ENCODE data around the gene NMNAT3. TPM values are rescaled to one million over a fixed set of nuclear protein-coding genes. Genes with fewer than 3 reads are reported as not detected.

NMNAT3 gene
- total RNA-seq, result 10 to 100 TPM in 1 of 2 donors, 1 to 10 TPM in 1; 3.0 to 14.1 TPM

DNA sequence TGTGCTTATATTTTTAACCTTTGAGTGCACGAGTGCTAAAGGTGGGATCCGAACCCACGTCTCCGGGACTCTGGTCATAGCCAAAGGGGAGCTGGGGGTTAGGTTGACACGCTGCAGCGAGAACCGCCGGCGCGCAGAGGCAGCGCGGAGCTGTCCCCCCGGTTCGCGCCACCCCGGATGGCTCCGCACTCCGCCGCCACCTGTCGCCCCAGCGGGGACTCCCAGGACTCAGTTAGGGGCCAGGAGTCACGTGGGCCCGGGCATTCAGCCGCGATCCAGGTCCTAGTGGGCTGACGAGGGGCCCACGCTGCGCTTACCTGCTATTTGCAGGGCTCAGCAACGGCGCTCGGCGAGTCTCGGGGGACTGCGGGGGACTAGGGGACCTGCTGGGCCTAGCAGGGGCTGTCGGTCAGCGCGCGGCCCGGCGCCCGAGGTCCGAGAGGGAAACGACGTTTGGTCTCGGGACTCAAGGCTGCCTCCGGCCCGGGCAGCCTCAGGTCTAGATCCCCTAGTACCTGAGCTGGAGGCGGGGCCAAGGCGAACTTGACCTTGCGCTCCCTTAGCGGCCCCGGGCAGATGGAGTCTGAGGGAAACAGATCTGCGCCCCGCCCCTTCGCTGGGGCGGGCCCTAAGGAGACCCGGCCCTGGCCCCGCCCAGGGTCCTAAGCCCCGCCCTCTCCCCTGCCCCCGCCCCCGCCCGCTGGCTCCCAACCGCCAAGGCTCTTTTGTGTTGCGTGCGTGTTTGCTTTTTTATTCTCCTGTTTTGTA is at the start of gene NMNAT3:
Gene NMNAT3, minus strand, starts transcription at position 585 of the 768 bp plus-strand sequence. CDS start 50,248 bp downstream, outside the sequence.
- TF ChIP-seq, protein P1, sequence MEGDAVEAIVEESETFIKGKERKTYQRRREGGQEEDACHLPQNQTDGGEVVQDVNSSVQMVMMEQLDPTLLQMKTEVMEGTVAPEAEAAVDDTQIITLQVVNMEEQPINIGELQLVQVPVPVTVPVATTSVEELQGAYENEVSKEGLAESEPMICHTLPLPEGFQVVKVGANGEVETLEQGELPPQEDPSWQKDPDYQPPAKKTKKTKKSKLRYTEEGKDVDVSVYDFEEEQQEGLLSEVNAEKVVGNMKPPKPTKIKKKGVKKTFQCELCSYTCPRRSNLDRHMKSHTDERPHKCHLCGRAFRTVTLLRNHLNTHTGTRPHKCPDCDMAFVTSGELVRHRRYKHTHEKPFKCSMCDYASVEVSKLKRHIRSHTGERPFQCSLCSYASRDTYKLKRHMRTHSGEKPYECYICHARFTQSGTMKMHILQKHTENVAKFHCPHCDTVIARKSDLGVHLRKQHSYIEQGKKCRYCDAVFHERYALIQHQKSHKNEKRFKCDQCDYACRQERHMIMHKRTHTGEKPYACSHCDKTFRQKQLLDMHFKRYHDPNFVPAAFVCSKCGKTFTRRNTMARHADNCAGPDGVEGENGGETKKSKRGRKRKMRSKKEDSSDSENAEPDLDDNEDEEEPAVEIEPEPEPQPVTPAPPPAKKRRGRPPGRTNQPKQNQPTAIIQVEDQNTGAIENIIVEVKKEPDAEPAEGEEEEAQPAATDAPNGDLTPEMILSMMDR (IDR thresholded peaks at IDR 0.05), result no peak
- Histone ChIP-seq H3K4me1 (ENCODE audit: control insufficient read depth in 1 of 2, low read depth in 2 of 2) (peaks cover 5 to 11% of the 10 kb centered on the region in 2 donors), H3K27me3 (replicated peaks; ENCODE audit: insufficient read depth) (no peaks in the 10 kb centered on the region), H3K36me3 (no peaks in the 10 kb centered on the region), H3K9me3 (no peaks in the 10 kb centered on the region), H3K27ac (no peak within 1 kb of the TSS), H3K4me3 (peak within 1 kb of the TSS; percentile 95)
- peak; percentile 75 for ATAC-seq (ENCODE audit: insufficient number of reproducible peaks, low FRiP score, low read depth)
- peak; percentile 22 for DNase-seq (ENCODE audit: low spot score)

DNA sequence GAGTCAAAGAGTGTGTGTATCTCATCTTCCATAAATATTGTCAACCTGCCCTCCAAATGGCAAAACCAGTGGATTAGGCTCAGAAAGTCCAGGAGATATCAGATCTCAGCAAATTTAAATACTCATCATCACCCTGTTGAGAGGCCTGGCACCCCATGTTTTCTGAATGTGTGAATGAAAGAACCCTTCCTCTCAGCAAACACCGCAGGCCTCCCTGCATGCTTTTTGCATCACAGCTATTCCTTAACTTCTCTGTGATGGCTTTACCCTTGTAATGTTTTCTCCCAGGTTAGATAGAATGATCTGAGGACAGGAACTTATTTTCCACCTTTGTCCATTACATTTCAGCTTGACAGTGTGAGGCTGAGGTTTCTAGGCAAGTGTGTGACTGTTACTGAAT is 43.6 kb upstream of the NMNAT3 start:
- Histone ChIP-seq H3K9me3 (no peaks in the 10 kb centered on the region), H3K27ac (no peak overlapping the region), H3K36me3 (no peaks in the 10 kb centered on the region), H3K4me1 (ENCODE audit: control insufficient read depth in 1 of 2, low read depth in 2 of 2) (no peaks in the 10 kb centered on the region), H3K4me3 (no peak overlapping the region), H3K27me3 (replicated peaks; ENCODE audit: insufficient read depth) (no peaks in the 10 kb centered on the region)
- ATAC-seq (ENCODE audit: insufficient number of reproducible peaks, low FRiP score, low read depth), result no peak
- no peak for DNase-seq (ENCODE audit: low spot score)
- TF ChIP-seq, protein P1 (IDR thresholded peaks at IDR 0.05), result no peak

- Histone ChIP-seq H3K4me3 (no peak overlapping the region), H3K27me3 (replicated peaks; ENCODE audit: insufficient read depth) (no peaks in the 10 kb centered on the region), H3K27ac (no peak overlapping the region), H3K36me3 (no peaks in the 10 kb centered on the region), H3K4me1 (ENCODE audit: control insufficient read depth in 1 of 2, low read depth in 2 of 2) (no peaks in the 10 kb centered on the region), H3K9me3 (no peaks in the 10 kb centered on the region)
- DNase-seq (ENCODE audit: low spot score), result no peak
- ATAC-seq (ENCODE audit: insufficient number of reproducible peaks, low FRiP score, low read depth), result no peak
- TF ChIP-seq, protein P1 (IDR thresholded peaks at IDR 0.05), result no peak
These were observed 40.6 kb upstream of the NMNAT3 start for GRCh38 chr3:139718415-139718814.

- Histone ChIP-seq H3K4me3 (no peak overlapping the region), H3K4me1 (ENCODE audit: control insufficient read depth in 1 of 2, low read depth in 2 of 2) (no peaks in the 10 kb centered on the region), H3K27me3 (replicated peaks; ENCODE audit: insufficient read depth) (no peaks in the 10 kb centered on the region), H3K27ac (no peak overlapping the region), H3K9me3 (no peaks in the 10 kb centered on the region), H3K36me3 (no peaks in the 10 kb centered on the region)
- no peak for DNase-seq (ENCODE audit: low spot score)
- no peak for ATAC-seq (ENCODE audit: insufficient number of reproducible peaks, low FRiP score, low read depth)
- TF ChIP-seq, protein P1 (IDR thresholded peaks at IDR 0.05), result no peak
These were observed 39.2 kb upstream of the NMNAT3 start for GRCh38 chr3:139716908-139717485.

GRCh38 chr3:139715743-139716360 is 38.1 kb upstream of the NMNAT3 start:
- Histone ChIP-seq H3K36me3 (no peaks in the 10 kb centered on the region), H3K27me3 (replicated peaks; ENCODE audit: insufficient read depth) (no peaks in the 10 kb centered on the region), H3K9me3 (no peaks in the 10 kb centered on the region), H3K4me1 (ENCODE audit: control insufficient read depth in 1 of 2, low read depth in 2 of 2) (no peaks in the 10 kb centered on the region), H3K4me3 (no peak overlapping the region), H3K27ac (no peak overlapping the region)
- TF ChIP-seq, protein P1 (IDR thresholded peaks at IDR 0.05), result no peak
- DNase-seq (ENCODE audit: low spot score), result no peak
- no peak for ATAC-seq (ENCODE audit: insufficient number of reproducible peaks, low FRiP score, low read depth)

Measured in thoracic aorta (tissue), 2 donors.